Measurements from ENCODE around the gene MMP20. TPM values are rescaled to one million over a fixed set of nuclear protein-coding genes. Genes with fewer than 3 reads are reported as not detected.

MMP20 gene, protein sequence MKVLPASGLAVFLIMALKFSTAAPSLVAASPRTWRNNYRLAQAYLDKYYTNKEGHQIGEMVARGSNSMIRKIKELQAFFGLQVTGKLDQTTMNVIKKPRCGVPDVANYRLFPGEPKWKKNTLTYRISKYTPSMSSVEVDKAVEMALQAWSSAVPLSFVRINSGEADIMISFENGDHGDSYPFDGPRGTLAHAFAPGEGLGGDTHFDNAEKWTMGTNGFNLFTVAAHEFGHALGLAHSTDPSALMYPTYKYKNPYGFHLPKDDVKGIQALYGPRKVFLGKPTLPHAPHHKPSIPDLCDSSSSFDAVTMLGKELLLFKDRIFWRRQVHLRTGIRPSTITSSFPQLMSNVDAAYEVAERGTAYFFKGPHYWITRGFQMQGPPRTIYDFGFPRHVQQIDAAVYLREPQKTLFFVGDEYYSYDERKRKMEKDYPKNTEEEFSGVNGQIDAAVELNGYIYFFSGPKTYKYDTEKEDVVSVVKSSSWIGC
- not detected for total RNA-seq

DNA sequence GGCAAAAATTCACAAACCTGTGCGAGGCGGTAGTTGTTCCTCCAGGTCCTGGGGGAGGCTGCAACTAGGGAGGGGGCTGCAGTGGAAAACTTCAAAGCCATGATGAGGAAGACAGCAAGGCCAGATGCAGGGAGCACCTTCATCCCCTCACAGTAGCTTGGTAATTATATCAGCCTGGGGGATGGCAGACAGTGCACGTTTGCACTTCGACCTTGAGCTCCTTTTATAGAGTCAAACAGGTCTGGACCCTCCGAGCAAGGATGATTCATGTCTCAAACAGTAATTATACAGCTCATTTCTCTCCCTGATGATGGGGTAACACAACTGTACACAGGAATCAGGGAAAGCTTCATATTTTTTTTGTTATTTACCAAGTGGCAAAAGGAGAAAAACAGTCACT, at the start of gene MMP20:
MMP20 (minus strand) TSS at position 156 of the 400 bp plus-strand sequence; CDS start at position 143, 13 bp downstream.
- POLR2A ChIA-PET = no interaction called here
- DNase-seq (no peak), ATAC-seq (no peak)
- Mint-ChIP-seq H3K9me3 (no peaks in the 10 kb centered on the region), H3K4me3 (no peak within 1 kb of the TSS), H3K27me3 (peaks cover 7% of the 10 kb centered on the region), H3K36me3 (ENCODE audit: low read depth) (no peaks in the 10 kb centered on the region), H3K27ac (no peak within 1 kb of the TSS), H3K4me1 (ENCODE audit: low read depth) (no peaks in the 10 kb centered on the region)
- intact Hi-C loops (cut with micrococcal nuclease) = no loop called here
- CTCF ChIA-PET = interaction anchor here (0.6 to 3.3 kb wide), 4 partner anchors 12 to 129 kb away, joined by 4 to 15 read pairs (median 8); no protein-coding TSS in a partner anchor
- TF ChIP-seq, protein P1, sequence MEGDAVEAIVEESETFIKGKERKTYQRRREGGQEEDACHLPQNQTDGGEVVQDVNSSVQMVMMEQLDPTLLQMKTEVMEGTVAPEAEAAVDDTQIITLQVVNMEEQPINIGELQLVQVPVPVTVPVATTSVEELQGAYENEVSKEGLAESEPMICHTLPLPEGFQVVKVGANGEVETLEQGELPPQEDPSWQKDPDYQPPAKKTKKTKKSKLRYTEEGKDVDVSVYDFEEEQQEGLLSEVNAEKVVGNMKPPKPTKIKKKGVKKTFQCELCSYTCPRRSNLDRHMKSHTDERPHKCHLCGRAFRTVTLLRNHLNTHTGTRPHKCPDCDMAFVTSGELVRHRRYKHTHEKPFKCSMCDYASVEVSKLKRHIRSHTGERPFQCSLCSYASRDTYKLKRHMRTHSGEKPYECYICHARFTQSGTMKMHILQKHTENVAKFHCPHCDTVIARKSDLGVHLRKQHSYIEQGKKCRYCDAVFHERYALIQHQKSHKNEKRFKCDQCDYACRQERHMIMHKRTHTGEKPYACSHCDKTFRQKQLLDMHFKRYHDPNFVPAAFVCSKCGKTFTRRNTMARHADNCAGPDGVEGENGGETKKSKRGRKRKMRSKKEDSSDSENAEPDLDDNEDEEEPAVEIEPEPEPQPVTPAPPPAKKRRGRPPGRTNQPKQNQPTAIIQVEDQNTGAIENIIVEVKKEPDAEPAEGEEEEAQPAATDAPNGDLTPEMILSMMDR (IDR thresholded peaks at IDR 0.05) = no peak

DNA sequence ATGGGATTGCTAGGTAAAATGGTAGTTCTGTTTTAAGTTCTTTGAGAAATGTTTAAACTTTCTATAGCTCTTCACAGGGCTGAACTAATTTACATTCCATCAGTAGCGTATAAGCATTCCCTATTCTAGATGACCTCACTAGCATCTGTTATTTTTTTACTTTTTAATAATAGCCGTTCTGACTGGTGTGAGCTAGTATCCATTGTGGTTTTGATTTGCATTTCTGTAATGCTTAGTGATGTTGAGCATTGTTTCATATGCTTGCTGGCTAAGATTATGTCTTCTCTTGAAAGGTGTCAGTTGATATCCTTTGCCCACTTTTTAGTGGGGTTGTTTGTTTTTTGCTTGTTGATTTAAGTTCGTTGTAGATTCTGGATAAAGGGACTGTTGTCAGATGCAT, 44.5 kb upstream of the MMP20 start:
- Mint-ChIP-seq H3K9me3 (no peaks in the 10 kb centered on the region), H3K27ac (no peak overlapping the region), H3K4me3 (no peak overlapping the region), H3K27me3 (peaks cover 2% of the 10 kb centered on the region), H3K4me1 (ENCODE audit: low read depth) (no peaks in the 10 kb centered on the region), H3K36me3 (ENCODE audit: low read depth) (no peaks in the 10 kb centered on the region)
- POLR2A ChIA-PET = no interaction called here
- ATAC-seq (no peak), DNase-seq (no peak)
- TF ChIP-seq, protein P1 (IDR thresholded peaks at IDR 0.05) = no peak
- CTCF ChIA-PET = interaction anchor here (1.6 kb wide), 1 partner anchor 174 kb away, joined by 3 read pairs; no protein-coding TSS in a partner anchor
- intact Hi-C loops (cut with micrococcal nuclease) = loop anchor here (5.0 kb wide), 1 partner anchor 327 kb away; no protein-coding TSS in a partner anchor

DNA sequence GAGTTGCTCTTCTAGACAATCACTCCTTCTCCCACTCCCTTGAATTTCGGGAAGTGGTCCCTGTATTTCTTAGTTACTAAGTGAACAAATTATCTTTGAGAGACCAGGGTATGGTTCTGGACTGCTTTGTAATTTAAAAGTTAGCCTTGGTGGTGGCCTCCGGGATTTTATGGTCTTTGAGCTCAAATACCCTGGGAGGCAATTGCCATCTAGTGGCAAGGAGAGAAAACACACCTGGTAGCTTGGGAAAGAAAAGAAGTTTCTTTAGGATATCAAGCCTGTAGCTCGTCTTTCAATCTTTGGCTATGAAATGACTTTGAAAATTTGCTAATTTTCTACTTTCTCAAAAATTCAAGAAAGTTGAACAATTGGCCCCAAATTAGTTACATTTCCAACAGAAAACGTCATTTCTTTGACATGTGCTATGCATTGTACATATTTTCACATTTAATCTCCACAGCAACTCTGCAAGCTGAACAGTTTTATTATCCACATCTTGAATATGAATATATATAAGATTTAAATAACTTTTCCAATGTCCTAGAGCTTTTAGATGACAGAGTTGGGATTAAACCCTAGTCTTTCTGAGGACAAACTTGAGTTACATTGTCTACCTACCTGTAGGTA, 41.3 kb upstream of the MMP20 start:
- Mint-ChIP-seq H3K4me3 (no peak overlapping the region), H3K36me3 (ENCODE audit: low read depth) (no peaks in the 10 kb centered on the region), H3K27ac (no peak overlapping the region), H3K27me3 (peaks cover 2% of the 10 kb centered on the region), H3K9me3 (no peaks in the 10 kb centered on the region), H3K4me1 (ENCODE audit: low read depth) (no peaks in the 10 kb centered on the region)
- ATAC-seq (no peak), DNase-seq (peak; percentile 23)
- TF ChIP-seq, protein P1 (IDR thresholded peaks at IDR 0.05) = peak; percentile 78
- ChIA-PET POLR2A (interaction anchor here (1.8 kb wide), 1 partner anchor 16 kb away, joined by 4 read pairs; no protein-coding TSS in a partner anchor), CTCF (interaction anchor here (0.6 to 4.2 kb wide), 62 partner anchors 9 to 468 kb away, joined by 3 to 51 read pairs (median 5); partner anchors contain the start of genes BIRC3 and MMP20)
- intact Hi-C loops (cut with micrococcal nuclease) = loop anchor here (5.0 kb wide), 1 partner anchor 324 kb away; no protein-coding TSS in a partner anchor

DNA sequence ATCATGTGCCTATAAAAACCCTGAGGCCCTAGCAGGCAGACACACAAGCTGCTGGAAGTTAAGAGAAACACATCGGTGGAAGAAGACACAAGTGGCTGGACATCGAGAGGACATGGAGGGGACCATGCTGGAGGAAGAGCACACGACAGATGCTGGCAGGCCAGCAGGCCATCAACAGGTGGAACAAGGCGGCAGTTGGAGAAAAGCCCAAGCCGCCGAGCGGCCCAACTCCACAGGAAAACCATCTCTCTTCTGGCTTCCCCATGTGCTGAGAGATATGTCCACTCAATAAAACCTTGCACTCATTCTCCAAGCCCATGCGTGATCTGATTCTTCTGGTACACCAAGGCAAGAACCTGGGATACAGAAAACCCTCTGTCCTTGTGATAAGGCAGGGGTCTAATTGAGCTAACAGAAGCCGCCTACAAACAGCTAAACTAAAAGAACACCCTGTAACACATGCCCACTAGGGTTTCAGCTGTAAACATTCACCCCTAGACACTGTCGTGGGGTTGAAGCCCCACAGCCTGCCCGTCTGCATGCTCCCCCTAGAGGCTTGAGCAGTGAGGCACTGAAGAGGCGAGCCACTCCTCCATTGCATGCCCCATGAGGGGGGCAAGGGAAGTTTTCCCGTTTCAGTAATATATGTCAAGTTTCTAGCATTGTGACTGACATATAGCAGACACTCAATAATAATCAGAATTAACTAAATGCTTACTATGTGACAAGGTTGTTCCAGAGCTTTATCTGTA, 39.0 kb upstream of the MMP20 start:
- Mint-ChIP-seq H3K9me3 (no peaks in the 10 kb centered on the region), H3K27ac (no peak overlapping the region), H3K36me3 (ENCODE audit: low read depth) (no peaks in the 10 kb centered on the region), H3K27me3 (peaks cover 2% of the 10 kb centered on the region), H3K4me1 (ENCODE audit: low read depth) (no peaks in the 10 kb centered on the region), H3K4me3 (no peak overlapping the region)
- POLR2A ChIA-PET = no interaction called here
- peak; percentile 69 for ATAC-seq
- TF ChIP-seq, protein P1 (IDR thresholded peaks at IDR 0.05) = peak; percentile 47
- intact Hi-C loops (cut with micrococcal nuclease) = no loop called here
- CTCF ChIA-PET = interaction anchor here (0.5 to 4.2 kb wide), 6 partner anchors 9 to 800 kb away, joined by 3 to 51 read pairs (median 3); no protein-coding TSS in a partner anchor
- peak; percentile 47 for DNase-seq
